GOT3 (cell line): ENCODE measurements around the gene ZNF396.

Experiments
- DNase-seq: peaks from one replicate; lab custom pipeline; 2025; ENCODE audit warnings: mixed read lengths; lab: John Stamatoyannopoulos, UW

Gene ZNF396

GRCh38 chr18:35335866-35336265 is 41.3 kb downstream of the ZNF396 start:
- DNase-seq, result no peak

GRCh38 chr18:35334821-35335220 is 42.3 kb downstream of the ZNF396 start:
- DNase-seq, result no peak

GRCh38 chr18:35334212-35334611 is 42.9 kb downstream of the ZNF396 start:
- DNase-seq, result no peak

- no peak for DNase-seq
These were observed 45.6 kb downstream of the ZNF396 start for GRCh38 chr18:35331367-35332087.

- no peak for DNase-seq
These were observed 48.3 kb downstream of the ZNF396 start for GRCh38 chr18:35328868-35329267.

- no peak for DNase-seq
These were observed 50.3 kb downstream of the ZNF396 start for GRCh38 chr18:35326695-35327387.

GRCh38 chr18:35324926-35325655 is 52.0 kb downstream of the ZNF396 start:
- no peak for DNase-seq

GRCh38 chr18:35322486-35323458 is 54.4 kb downstream of the ZNF396 start:
- no peak for DNase-seq
